SK-N-SH (cell line): ENCODE data around the gene PISD. TPM values are rescaled to one million over a fixed set of nuclear protein-coding genes. Genes with fewer than 3 reads are reported as not detected.

Source experiments
- CTCF ChIA-PET: fragments of 300-600, 350-600 bp; formaldehyde crosslinking; extraction: SDS; loops from one replicate; lab custom pipeline; 2021; lab: Yijun Ruan, JAX
- POLR2A ChIA-PET: fragments of 350-600 bp; sonication (Branson Sonifier 250); formaldehyde crosslinking; extraction: SDS; loops from one replicate; lab custom pipeline; 2020; ENCODE audit warnings: antibody characterized with exemption, inconsistent platforms; lab: Yijun Ruan, JAX
- DNase-seq: peaks from one replicate; pipeline ENCODE4 v3.0.0; 2012
- H2AFZ ChIP-seq: fragments of 200-600 bp; sonication (generic); 2 replicates; pipeline ENCODE4 v1.8.1; 2016; ENCODE audit warnings: antibody characterized with exemption, mild to moderate bottlenecking, low read depth
- H3F3A ChIP-seq: fragments of 200-600 bp; sonication (generic); replicated peaks from 2 replicates; pipeline ENCODE3; 2016; ENCODE audit warnings: antibody characterized with exemption, mild to moderate bottlenecking; ENCODE audit not compliant: insufficient read depth
- H3K27ac ChIP-seq, 2 experiments: fragments of 200-500 bp in 1 of 2; fragments of 200-600 bp in 1 of 2; sonication (Bioruptor generic) in 1 of 2; sonication (generic), shearing (Covaris generic) in 1 of 2; 2 replicates each; pipeline versions ENCODE4 v1.5.1 to v1.6.1; 2014 to 2016; ENCODE audit warnings: low read depth in 2 of 2, inconsistent platforms in 1 of 2, low read length in 1 of 2, mild to moderate bottlenecking in 1 of 2, mixed read lengths in 1 of 2
- H3K27me3 ChIP-seq: fragments of 200-600 bp; sonication (generic), shearing (Covaris generic); 2 replicates; pipeline ENCODE4 v1.6.1; 2016; ENCODE audit warnings: mixed run types; ENCODE audit not compliant: insufficient read depth
- H3K36me3 ChIP-seq, 2 experiments: fragments of 200-500 bp in 1 of 2; fragments of 200-600 bp in 1 of 2; sonication (Bioruptor generic) in 1 of 2; sonication (generic) in 1 of 2; replicated peaks in 1 of 2; 2 replicates each; pipeline versions ENCODE3 to v1.5.1; 2014 to 2016; ENCODE audit warnings: low read length in 1 of 2, mild to moderate bottlenecking in 1 of 2; ENCODE audit not compliant: insufficient read depth in 2 of 2, control insufficient read depth in 1 of 2
- H3K4me1 ChIP-seq, 2 experiments: fragments of 200-500 bp in 1 of 2; fragments of 200-600 bp in 1 of 2; sonication (Bioruptor generic) in 1 of 2; sonication (generic), shearing (Covaris generic) in 1 of 2; 2 replicates each; pipeline versions ENCODE4 v1.5.1 to v1.6.1; 2014 to 2016; ENCODE audit warnings: low read depth in 1 of 2, low read length in 1 of 2, mixed run types in 1 of 2; ENCODE audit not compliant: insufficient read depth in 2 of 2, control insufficient read depth in 1 of 2
- H3K4me2 ChIP-seq: fragments of 200-600 bp; sonication (generic), shearing (Covaris generic); 2 replicates; pipeline ENCODE4 v1.6.1; 2017; ENCODE audit warnings: mixed run types
- H3K4me3 ChIP-seq, 2 experiments: fragments of 200-500 bp in 1 of 2; fragments of 200-600 bp in 1 of 2; sonication (Bioruptor generic) in 1 of 2; sonication (generic), shearing (Covaris generic) in 1 of 2; 2 replicates each; pipeline versions ENCODE4 v1.5.1 to v1.8.1; 2014 to 2016; ENCODE audit warnings: low read depth in 2 of 2, inconsistent platforms in 1 of 2, low read length in 1 of 2, mild to moderate bottlenecking in 1 of 2, mixed read lengths in 1 of 2, moderate library complexity in 1 of 2
- H3K79me2 ChIP-seq: fragments of 200-600 bp; sonication (generic); 2 replicates; pipeline ENCODE4 v1.8.1; 2017; ENCODE audit warnings: mild to moderate bottlenecking; ENCODE audit not compliant: insufficient read depth
- H3K9ac ChIP-seq: fragments of 200-600 bp; sonication (generic); 2 replicates; pipeline ENCODE4 v1.6.1; 2017; ENCODE audit warnings: mixed run types
- H3K9me2 ChIP-seq: fragments of 200-600 bp; sonication (generic); 2 replicates; pipeline ENCODE4 v1.6.1; 2017; ENCODE audit warnings: mixed run types
- H3K9me3 ChIP-seq: fragments of 200-600 bp; sonication (generic); 2 replicates; pipeline ENCODE4 v1.6.1; 2017; ENCODE audit warnings: mixed run types, mild to moderate bottlenecking, moderate library complexity
- H4K20me1 ChIP-seq: fragments of 200-600 bp; sonication (generic); 2 replicates; pipeline ENCODE4 v1.6.1; 2017; ENCODE audit warnings: mild to moderate bottlenecking, mixed run types; ENCODE audit not compliant: insufficient read depth
- CHD2 ChIP-seq: fragments of 150-350 bp; IDR thresholded peaks from 2 replicates; pipeline ENCODE4 v1.6.1; 2018; ENCODE audit warnings: low read length; ENCODE audit not compliant: partially characterized antibody
- ELF1 ChIP-seq: IDR thresholded peaks from 2 replicates; pipeline ENCODE4 v1.4.0; 2012
- EP300 ChIP-seq, 2 experiments: IDR thresholded peaks; 2 replicates each; pipeline versions ENCODE4 v1.4.0 to v1.6.1; 2012; ENCODE audit warnings: borderline replicate concordance in 1 of 2, low read depth in 1 of 2, low read length in 1 of 2
- EZH2phosphoT487 ChIP-seq: fragments of 200-600 bp; sonication (generic); IDR thresholded peaks from 2 replicates; pipeline ENCODE4 v1.6.1; 2017; ENCODE audit warnings: low read depth, mixed run types, mild to moderate bottlenecking, antibody characterized with exemption, moderate library complexity, borderline replicate concordance
- FOSL2 ChIP-seq: IDR thresholded peaks from 2 replicates; pipeline ENCODE4 v1.4.0; 2012; ENCODE audit warnings: low read depth, mild to moderate bottlenecking, moderate library complexity, borderline replicate concordance
- RAD21 ChIP-seq: IDR thresholded peaks from 2 replicates; pipeline ENCODE4 v1.6.1; 2012; ENCODE audit warnings: mild to moderate bottlenecking, low read length
- RCOR1 ChIP-seq: fragments of 150-350 bp; IDR thresholded peaks from 2 replicates; pipeline ENCODE4 v1.6.1; 2017; ENCODE audit warnings: antibody characterized with exemption, low read length
- RFX5 ChIP-seq: IDR thresholded peaks from 2 replicates; pipeline ENCODE4 v1.6.1; 2012; ENCODE audit warnings: mild to moderate bottlenecking, improper control_type of control experiment, low read length
- SMC3 ChIP-seq: IDR thresholded peaks from 2 replicates; pipeline ENCODE4 v1.6.1; 2012; ENCODE audit warnings: low read depth, low read length, improper control_type of control experiment
- TAF1 ChIP-seq: IDR thresholded peaks from 2 replicates; pipeline ENCODE4 v1.6.1; 2012; ENCODE audit warnings: low read depth, mild to moderate bottlenecking, low read length, moderate library complexity, borderline replicate concordance
- TCF12 ChIP-seq: IDR thresholded peaks from 2 replicates; pipeline ENCODE4 v1.4.0; 2012
- USF2 ChIP-seq: fragments of 150-350 bp; IDR thresholded peaks from 2 replicates; pipeline ENCODE4 v1.6.1; 2017; ENCODE audit warnings: antibody characterized with exemption, low read length, low read depth, borderline replicate concordance
- YY1 ChIP-seq: IDR thresholded peaks from 2 replicates; pipeline ENCODE4 v1.4.0; 2012; ENCODE audit warnings: low read depth, mild to moderate bottlenecking
- ZBTB33 ChIP-seq: IDR thresholded peaks from 2 replicates; pipeline ENCODE4 v1.4.0; 2012; ENCODE audit warnings: low read depth, borderline replicate concordance
- WGBS: methylation state at CpG from one replicate; pipeline ENCODE4 v1.1.6; 2017; ENCODE audit warnings: low lambda C conversion rate; 5-methylcytosine and 5-hydroxymethylcytosine counted together
- polyA plus RNA-seq, 3 experiments: library from polyadenylated mRNA; depleted of rRNA; stranded (reverse); fragments of >200 nt; gene quantifications; 2 replicates each; pipeline ENCODE4 v1.2.3, GENCODE V29; 2012

PISD gene
- polyA plus RNA-seq, 1 of the 3 experiments (the other 2 are of a cell fraction) = 34.9 TPM

GRCh38 chr22:31652911-31653684 is 8.9 kb downstream of the PISD start (continued):
- TF ChIP-seq RCOR1 = no peak

GRCh38 chr22:31652088-31652487 is 9.9 kb downstream of the PISD start:
- H3F3A ChIP-seq = peaks cover 8% of the 10 kb centered on the region
- no peaks in the 10 kb centered on the region for H3K27me3 ChIP-seq
- ChIA-PET POLR2A (no interaction called here), CTCF (no interaction called here)
- H3K4me2 ChIP-seq = no peak overlapping the region
- H3K9me2 ChIP-seq = no peaks in the 10 kb centered on the region
- H2AFZ ChIP-seq = no peak overlapping the region
- H3K9ac ChIP-seq = no peak overlapping the region
- no peak for DNase-seq
- peaks cover 76% of the 10 kb centered on the region for H3K79me2 ChIP-seq
- no peak overlapping the region for H3K4me3 ChIP-seq
- H3K4me1 ChIP-seq = no peaks in the 10 kb centered on the region; a peak in 1 of 4 replicates
- peaks cover 4 to 6% of the 10 kb centered on the region in 2 experiments for H3K36me3 ChIP-seq
- no peak for TF ChIP-seq TCF12
- no peak for TF ChIP-seq SMC3
- TF ChIP-seq RFX5 = no peak
- TF ChIP-seq TAF1 = no peak
- no peak for TF ChIP-seq ZBTB33
- no peak for TF ChIP-seq RCOR1
- TF ChIP-seq YY1 = no peak
- no peak for TF ChIP-seq CHD2
- TF ChIP-seq ELF1 = no peak
- no peak for TF ChIP-seq RAD21
- TF ChIP-seq FOSL2 = no peak
- TF ChIP-seq USF2 = no peak
- TF ChIP-seq EP300 (IDR thresholded peaks at IDR 0.05; ENCODE audit: borderline replicate concordance in 1 of 2, low read depth in 1 of 2, low read length in 1 of 2) = no peak
- TF ChIP-seq EZH2phosphoT487 = no peak
- WGBS = 90% methylated on average over 9 of the region's 9 CpGs
- no peak overlapping the region for H3K27ac ChIP-seq
- H3K9me3 ChIP-seq = no peaks in the 10 kb centered on the region
- H4K20me1 ChIP-seq = peaks cover 10% of the 10 kb centered on the region; the same call in 1 of the 2 replicates
